Naive thymus-derived CD4-positive, alpha-beta T cell (primary cell): ENCODE data around the gene MSANTD1. TPM values are rescaled to one million over a fixed set of nuclear protein-coding genes. Genes with fewer than 3 reads are reported as not detected.

Experiments used
- ATAC-seq: fragments of 150-1000 bp; cut with Tn5 transposase; 2 replicates; pipeline ENCODE4 v1.10.0; 2021; ENCODE audit warnings: mild to moderate bottlenecking, moderate library complexity
- CTCF ChIA-PET: fragments of 350-600 bp; sonication (Branson Sonifier 250); formaldehyde crosslinking; loops from one replicate; lab custom pipeline; 2021; ENCODE audit warnings: antibody characterized with exemption; lab: Charles Lee
- POLR2A ChIA-PET: fragments of 350-600 bp; sonication (Branson Sonifier 250); formaldehyde crosslinking; loops from one replicate; lab custom pipeline; 2021; ENCODE audit warnings: antibody characterized with exemption, inconsistent platforms; lab: Charles Lee
- DNase-seq, 9 donors: peaks; one replicate each; pipeline versions ENCODE4 v3.0.0 to v3.0.0-alpha.2; 2020 to 2022; ENCODE audit warnings: mixed read lengths in 1 of 9
- H3K27ac ChIP-seq: one replicate; pipeline ENCODE4 v1.7.0; 2013; ENCODE audit warnings: mild to moderate bottlenecking, low read depth, low read length, moderate library complexity
- H3K27me3 ChIP-seq, 2 donors: one replicate each; pipeline ENCODE4 v1.7.0; 2013; ENCODE audit warnings: low read length in 2 of 2, mild to moderate bottlenecking in 2 of 2, moderate library complexity in 2 of 2; ENCODE audit not compliant: control insufficient read depth in 2 of 2, insufficient read depth in 2 of 2
- H3K36me3 ChIP-seq, 3 experiments: 1 replicate in 2 of 3; 2 replicates in 1 of 3; pipeline ENCODE4 v1.7.0; 2013; ENCODE audit warnings: low read length in 3 of 3, mild to moderate bottlenecking in 3 of 3, moderate library complexity in 1 of 3; ENCODE audit not compliant: insufficient read depth in 3 of 3, control insufficient read depth in 2 of 3
- H3K4me1 ChIP-seq, 2 donors: one replicate each; pipeline ENCODE4 v1.7.0; 2013; ENCODE audit warnings: low read length in 2 of 2, mild to moderate bottlenecking in 2 of 2, moderate library complexity in 1 of 2; ENCODE audit not compliant: control insufficient read depth in 2 of 2, insufficient read depth in 2 of 2
- H3K4me3 ChIP-seq: 2 replicates; pipeline ENCODE4 v1.7.0; 2013; ENCODE audit warnings: mild to moderate bottlenecking, low read length
- H3K9me3 ChIP-seq, 3 experiments: 1 replicate in 2 of 3; 2 replicates in 1 of 3; pipeline ENCODE4 v1.7.0; 2013; ENCODE audit warnings: low read length in 3 of 3; ENCODE audit not compliant: control insufficient read depth in 2 of 3
- H3K27ac Mint-ChIP-seq, 9 donors: one replicate each; pipeline ENCODE4 v1.8.0; 2020 to 2022; ENCODE audit warnings: mixed read lengths in 9 of 9, mild to moderate bottlenecking in 8 of 9, moderate library complexity in 5 of 9, inconsistent platforms in 2 of 9
- H3K27me3 Mint-ChIP-seq, 5 donors: one replicate each; pipeline ENCODE4 v1.8.0; 2021 to 2022; ENCODE audit warnings: mixed read lengths in 5 of 5, mild to moderate bottlenecking in 1 of 5
- H3K36me3 Mint-ChIP-seq, 5 donors: one replicate each; pipeline ENCODE4 v1.8.0; 2020 to 2022; ENCODE audit warnings: mixed read lengths in 5 of 5, mild to moderate bottlenecking in 3 of 5, inconsistent platforms in 1 of 5
- H3K4me1 Mint-ChIP-seq, 7 donors: one replicate each; pipeline ENCODE4 v1.8.0; 2020 to 2022; ENCODE audit warnings: mixed read lengths in 7 of 7, mild to moderate bottlenecking in 3 of 7, inconsistent platforms in 1 of 7
- H3K4me3 Mint-ChIP-seq, 10 donors: one replicate each; pipeline ENCODE4 v1.8.0; 2020 to 2022; ENCODE audit warnings: mild to moderate bottlenecking in 10 of 10, mixed read lengths in 10 of 10, moderate library complexity in 6 of 10, inconsistent platforms in 2 of 10
- H3K9me3 Mint-ChIP-seq, 11 donors: one replicate each; pipeline ENCODE4 v1.8.0; 2020 to 2022; ENCODE audit warnings: mixed read lengths in 11 of 11, mild to moderate bottlenecking in 4 of 11, inconsistent platforms in 1 of 11, moderate library complexity in 1 of 11
- intact Hi-C, 2 donors: fragments of 100-400 bp; cut with micrococcal nuclease; formaldehyde crosslinking; loops; one replicate each; pipeline ENCODE4 v1.15.1; 2023
- polyA plus RNA-seq, 2 donors: library from polyadenylated mRNA; unstranded; fragments of 300-500 nt; fragmentation: Illumina TruSeq; gene quantifications; one replicate each; pipeline ENCODE4 v1.2.3, GENCODE V29; 2021
- total RNA-seq, 6 experiments: library from RNA in 5 of 6; stranded (reverse) in 5 of 6; gene quantifications; 1 replicate in 5 of 6; 2 replicates in 1 of 6; pipeline ENCODE4 v1.2.3 and lab custom pipeline; 2021 to 2026

Gene MSANTD1
- total and polyA plus RNA-seq, 7 experiments from 2014 or later = 1.4 to 2.7 (median 2.3) TPM; not detected in 2

DNA sequence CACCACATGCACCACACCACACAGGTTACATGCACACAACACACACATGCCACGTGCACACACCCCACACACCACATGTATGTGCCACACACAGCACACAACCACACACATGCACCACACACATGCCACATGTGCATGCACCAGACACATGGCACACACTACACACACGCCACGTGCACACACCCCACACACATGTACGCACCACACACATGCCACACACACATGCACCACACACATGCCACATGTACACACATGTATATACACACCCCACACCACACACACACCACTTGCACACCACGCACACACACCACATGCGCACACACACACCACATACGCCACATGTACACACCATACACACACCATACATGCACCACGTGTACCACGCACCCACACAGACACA is 19.6 kb upstream of the MSANTD1 start:
- H3K27me3 ChIP-seq = no peaks in the 10 kb centered on the region
- no peak overlapping the region for H3K4me3 Mint-ChIP-seq
- H3K4me1 ChIP-seq = no peaks in the 10 kb centered on the region
- intact Hi-C loops = no loop called here
- H3K36me3 ChIP-seq = peaks cover 20 to 93% (median 21%) of the 10 kb centered on the region in 3 experiments
- peaks cover 20 to 62% (median 25%) of the 10 kb centered on the region in 5 donors for H3K36me3 Mint-ChIP-seq
- no peaks in the 10 kb centered on the region for H3K27me3 Mint-ChIP-seq
- H3K4me3 ChIP-seq = no peak overlapping the region
- no peak overlapping the region for H3K27ac ChIP-seq
- DNase-seq (no peak), ATAC-seq (no peak)
- peak overlapping the region in 4 of 9 donors; percentile 3 to 47 (median 37) for H3K27ac Mint-ChIP-seq
- peaks cover 0 to 3% (median 0%) of the 10 kb centered on the region in 11 donors for H3K9me3 Mint-ChIP-seq
- POLR2A ChIA-PET = no interaction called here
- CTCF ChIA-PET = no interaction called here
- H3K9me3 ChIP-seq = no peaks in the 10 kb centered on the region
- H3K4me1 Mint-ChIP-seq = peaks cover 0 to 5% (median 0%) of the 10 kb centered on the region in 7 donors

- Mint-ChIP-seq H3K9me3 (peaks cover 0 to 3% (median 0%) of the 10 kb centered on the region in 11 donors), H3K4me3 (no peak overlapping the region), H3K36me3 (peaks cover 22 to 59% (median 25%) of the 10 kb centered on the region in 5 donors), H3K27ac (no peak overlapping the region), H3K4me1 (peaks cover 0 to 5% (median 0%) of the 10 kb centered on the region in 7 donors), H3K27me3 (no peaks in the 10 kb centered on the region)
- DNase-seq (no peak), ATAC-seq (no peak)
- no peaks in the 10 kb centered on the region for H3K27me3 ChIP-seq
- ChIA-PET CTCF (no interaction called here), POLR2A (no interaction called here)
- intact Hi-C loops = no loop called here
- H3K27ac ChIP-seq = no peak overlapping the region
- peaks cover 16 to 93% (median 20%) of the 10 kb centered on the region in 3 experiments for H3K36me3 ChIP-seq
- H3K4me3 ChIP-seq = no peak overlapping the region
- no peaks in the 10 kb centered on the region for H3K9me3 ChIP-seq
- H3K4me1 ChIP-seq = no peaks in the 10 kb centered on the region
These were observed 19.0 kb upstream of the MSANTD1 start for GRCh38 chr4:3229964-3230363.

GRCh38 chr4:3231471-3231870 is 17.5 kb upstream of the MSANTD1 start:
- no peaks in the 10 kb centered on the region for H3K4me1 ChIP-seq
- CTCF ChIA-PET = no interaction called here
- DNase-seq (no peak), ATAC-seq (no peak)
- H3K4me3 Mint-ChIP-seq = no peak overlapping the region
- intact Hi-C loops = no loop called here
- POLR2A ChIA-PET = no interaction called here
- no peak overlapping the region for H3K27ac Mint-ChIP-seq
- no peak overlapping the region for H3K4me3 ChIP-seq
- no peaks in the 10 kb centered on the region for H3K27me3 ChIP-seq
- no peaks in the 10 kb centered on the region for H3K27me3 Mint-ChIP-seq
- H3K36me3 ChIP-seq = peaks cover 16 to 95% (median 20%) of the 10 kb centered on the region in 3 experiments
- no peak overlapping the region for H3K27ac ChIP-seq
- H3K9me3 ChIP-seq = no peaks in the 10 kb centered on the region
- H3K9me3 Mint-ChIP-seq = peaks cover 0 to 3% (median 0%) of the 10 kb centered on the region in 11 donors
- H3K36me3 Mint-ChIP-seq = peaks cover 22 to 56% (median 25%) of the 10 kb centered on the region in 5 donors
- H3K4me1 Mint-ChIP-seq = peaks cover 0 to 5% (median 0%) of the 10 kb centered on the region in 7 donors

DNA sequence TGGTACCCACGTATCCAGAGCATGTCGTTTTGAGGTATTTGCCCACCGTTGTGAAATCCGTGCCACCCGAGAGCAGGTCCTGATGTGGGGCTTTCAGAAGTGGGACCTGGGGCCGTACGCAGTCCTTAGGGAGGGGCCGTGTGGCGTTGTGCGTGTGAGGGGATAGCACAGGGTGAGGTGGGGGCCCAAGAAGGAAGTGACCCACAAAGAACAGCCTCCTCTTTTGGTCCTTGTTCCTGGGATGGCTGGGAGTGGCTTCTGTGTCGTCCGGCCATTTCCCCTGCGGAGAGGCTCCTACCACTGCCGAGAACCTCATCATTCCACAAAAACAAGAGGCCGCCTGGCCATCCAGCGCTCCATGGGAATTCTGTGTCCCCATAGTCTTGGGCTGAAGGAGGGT is 17.0 kb upstream of the MSANTD1 start:
- ChIA-PET POLR2A (no interaction called here), CTCF (no interaction called here)
- DNase-seq (no peak), ATAC-seq (no peak)
- Histone ChIP-seq H3K27me3 (no peaks in the 10 kb centered on the region), H3K9me3 (no peaks in the 10 kb centered on the region), H3K4me1 (no peaks in the 10 kb centered on the region), H3K27ac (no peak overlapping the region), H3K36me3 (peaks cover 16 to 94% (median 20%) of the 10 kb centered on the region in 3 experiments), H3K4me3 (no peak overlapping the region)
- no peak overlapping the region for H3K27ac Mint-ChIP-seq
- peaks cover 0 to 5% (median 0%) of the 10 kb centered on the region in 7 donors for H3K4me1 Mint-ChIP-seq
- peaks cover 0 to 3% (median 0%) of the 10 kb centered on the region in 11 donors for H3K9me3 Mint-ChIP-seq
- intact Hi-C loops = no loop called here
- no peak overlapping the region for H3K4me3 Mint-ChIP-seq
- H3K27me3 Mint-ChIP-seq = no peaks in the 10 kb centered on the region
- H3K36me3 Mint-ChIP-seq = peaks cover 22 to 56% (median 25%) of the 10 kb centered on the region in 5 donors

- H3K4me1 Mint-ChIP-seq = peaks cover 0 to 5% (median 0%) of the 10 kb centered on the region in 7 donors
- no peak for ATAC-seq
- H3K36me3 ChIP-seq = peaks cover 20 to 98% (median 20%) of the 10 kb centered on the region in 3 experiments
These were observed 16.1 kb upstream of the MSANTD1 start for GRCh38 chr4:3232871-3233271.

GRCh38 chr4:3233391-3234071 is 15.4 kb upstream of the MSANTD1 start:
- Histone ChIP-seq H3K4me3 (no peak overlapping the region), H3K27ac (no peak overlapping the region), H3K9me3 (no peaks in the 10 kb centered on the region), H3K4me1 (no peaks in the 10 kb centered on the region), H3K27me3 (no peaks in the 10 kb centered on the region), H3K36me3 (peaks cover 19 to 98% (median 20%) of the 10 kb centered on the region in 3 experiments)
- ATAC-seq (no peak), DNase-seq (no peak)
- ChIA-PET POLR2A (no interaction called here), CTCF (no interaction called here)
- intact Hi-C loops = no loop called here
- Mint-ChIP-seq H3K4me3 (no peak overlapping the region), H3K27me3 (no peaks in the 10 kb centered on the region), H3K27ac (peak overlapping the region in 2 of 9 donors; percentile 6 to 8), H3K4me1 (peaks cover 0 to 5% (median 0%) of the 10 kb centered on the region in 7 donors), H3K9me3 (peaks cover 0 to 3% (median 0%) of the 10 kb centered on the region in 11 donors), H3K36me3 (peaks cover 22 to 56% (median 28%) of the 10 kb centered on the region in 5 donors)

More at GRCh38 chr4:3232871-3233271, 16.1 kb upstream of the MSANTD1 start:
- Mint-ChIP-seq H3K27ac (no peak overlapping the region), H3K9me3 (peaks cover 0 to 3% (median 0%) of the 10 kb centered on the region in 11 donors), H3K36me3 (peaks cover 22 to 58% (median 28%) of the 10 kb centered on the region in 5 donors), H3K27me3 (no peaks in the 10 kb centered on the region), H3K4me3 (no peak overlapping the region)
- Histone ChIP-seq H3K9me3 (no peaks in the 10 kb centered on the region), H3K27me3 (no peaks in the 10 kb centered on the region), H3K4me3 (no peak overlapping the region), H3K27ac (no peak overlapping the region), H3K4me1 (no peaks in the 10 kb centered on the region)
- CTCF ChIA-PET = no interaction called here
- intact Hi-C loops = no loop called here
- POLR2A ChIA-PET = no interaction called here
- no peak for DNase-seq
